GM13976 (cell line): ENCODE results near the gene SPTBN1.

Source experiments
- DNase-seq: peaks from one replicate; pipeline ENCODE4 v3.0.0; 2012; ENCODE audit warnings: low spot score
- in situ Hi-C: fragments of 300-500 bp; cut with MboI; formaldehyde crosslinking; loops from one replicate; pipeline ENCODE4 v1.12.0; 2022; ENCODE audit warnings: low sequenced_read_pairs, mixed read lengths, inconsistent platforms; ENCODE audit not compliant: unreplicated experiment
- TF ChIP-seq, protein P1 (sequence below): IDR thresholded peaks from 2 replicates; pipeline ENCODE4 v1.5.1; 2012; ENCODE audit warnings: borderline replicate concordance, mild to moderate bottlenecking; ENCODE audit not compliant: insufficient read depth; ENCODE audit errors: extremely low read depth, missing control alignments, control extremely low read depth

SPTBN1 gene

GRCh38 chr2:54649633-54650032 lies 193.5 kb downstream of the SPTBN1 start:
- TF ChIP-seq, protein P1, sequence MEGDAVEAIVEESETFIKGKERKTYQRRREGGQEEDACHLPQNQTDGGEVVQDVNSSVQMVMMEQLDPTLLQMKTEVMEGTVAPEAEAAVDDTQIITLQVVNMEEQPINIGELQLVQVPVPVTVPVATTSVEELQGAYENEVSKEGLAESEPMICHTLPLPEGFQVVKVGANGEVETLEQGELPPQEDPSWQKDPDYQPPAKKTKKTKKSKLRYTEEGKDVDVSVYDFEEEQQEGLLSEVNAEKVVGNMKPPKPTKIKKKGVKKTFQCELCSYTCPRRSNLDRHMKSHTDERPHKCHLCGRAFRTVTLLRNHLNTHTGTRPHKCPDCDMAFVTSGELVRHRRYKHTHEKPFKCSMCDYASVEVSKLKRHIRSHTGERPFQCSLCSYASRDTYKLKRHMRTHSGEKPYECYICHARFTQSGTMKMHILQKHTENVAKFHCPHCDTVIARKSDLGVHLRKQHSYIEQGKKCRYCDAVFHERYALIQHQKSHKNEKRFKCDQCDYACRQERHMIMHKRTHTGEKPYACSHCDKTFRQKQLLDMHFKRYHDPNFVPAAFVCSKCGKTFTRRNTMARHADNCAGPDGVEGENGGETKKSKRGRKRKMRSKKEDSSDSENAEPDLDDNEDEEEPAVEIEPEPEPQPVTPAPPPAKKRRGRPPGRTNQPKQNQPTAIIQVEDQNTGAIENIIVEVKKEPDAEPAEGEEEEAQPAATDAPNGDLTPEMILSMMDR: no peak
- in situ Hi-C loops: no loop called here
- no peak for DNase-seq

- no peak for DNase-seq
- in situ Hi-C loops: no loop called here
- TF ChIP-seq, protein P1: no peak
Observed at GRCh38 chr2:54650612-54651011, 194.5 kb downstream of the SPTBN1 start.

GRCh38 chr2:54651291-54651690 lies 195.2 kb downstream of the SPTBN1 start:
- no peak for DNase-seq
- in situ Hi-C loops: no loop called here
- TF ChIP-seq, protein P1: no peak

DNA sequence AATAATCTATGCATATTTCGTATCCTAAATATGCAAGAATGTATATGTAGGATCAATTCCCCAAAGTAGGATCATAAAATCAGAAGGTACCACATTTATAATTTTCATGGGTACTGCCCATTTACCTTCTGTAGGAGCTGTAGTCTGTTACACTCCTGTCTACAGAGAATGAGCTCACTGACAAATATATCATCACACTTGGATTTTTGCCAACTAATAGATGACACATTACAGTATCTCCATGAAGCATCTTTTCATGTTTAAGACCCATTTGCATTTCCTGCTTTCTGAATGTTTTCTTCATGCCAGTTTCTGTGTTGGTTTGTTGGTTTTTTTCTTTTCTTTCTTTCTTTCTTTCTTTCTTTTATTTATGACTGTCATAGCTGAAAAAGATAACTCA lies 196.4 kb downstream of the SPTBN1 start:
- in situ Hi-C loops: no loop called here
- DNase-seq: no peak
- TF ChIP-seq, protein P1: no peak

GRCh38 chr2:54653572-54654204 lies 197.6 kb downstream of the SPTBN1 start:
- DNase-seq: no peak
- in situ Hi-C loops: no loop called here
- TF ChIP-seq, protein P1: no peak

DNA sequence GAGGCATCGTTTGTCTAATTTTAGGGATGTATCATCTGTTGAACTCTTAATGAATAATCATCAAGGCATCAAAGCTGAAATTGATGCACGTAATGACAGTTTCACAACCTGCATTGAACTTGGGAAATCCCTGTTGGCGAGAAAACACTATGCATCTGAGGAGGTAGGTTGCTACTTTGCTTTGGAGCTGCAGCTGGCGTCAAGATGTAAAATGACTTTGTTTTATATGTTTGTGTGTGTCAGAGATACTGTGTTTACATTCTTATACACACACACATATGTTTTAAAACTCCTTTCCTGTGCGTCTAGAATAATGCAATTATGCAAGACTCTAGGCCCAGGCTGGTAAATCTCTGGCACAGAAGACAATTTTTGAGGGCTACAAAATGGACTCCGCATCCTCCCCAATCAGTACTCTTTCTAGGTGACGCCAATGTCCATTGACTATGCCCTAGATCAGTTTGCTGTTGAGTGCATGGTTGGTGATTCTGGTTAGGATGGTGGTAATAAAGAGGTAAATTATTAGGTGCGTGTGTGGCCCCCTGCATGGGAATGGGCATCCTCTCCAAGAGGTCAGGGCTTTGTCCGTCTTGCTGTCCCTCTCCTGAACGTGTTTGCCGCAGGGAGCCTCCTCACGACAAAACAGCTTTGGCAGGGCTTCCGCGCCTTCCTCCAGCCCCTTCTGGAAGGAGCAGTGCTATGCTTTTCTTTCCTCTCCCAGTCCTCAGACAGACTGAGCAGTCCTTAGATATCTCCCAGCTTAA lies 199.1 kb downstream of the SPTBN1 start:
- DNase-seq: no peak
- TF ChIP-seq, protein P1: no peak
- in situ Hi-C loops: loop anchor here (5.0 kb wide), 1 partner anchor 133 kb away; no protein-coding TSS in a partner anchor
